Stimulated activated CD4-positive, alpha-beta T cell treated with anti-CD3 and anti-CD28 coated beads, Interleukin-4, amount 100 ng/mL, for 4 hours (primary cell): ENCODE measurements around the gene AEN.

ENCODE experiments used
- DNase-seq, 2 experiments: peaks; one replicate each; pipeline ENCODE4 v3.0.0-alpha.2; 2020

The AEN gene

GRCh38 chr15:88651136-88651732 lies 30.1 kb downstream of the AEN start:
- no peak for DNase-seq

- no peak for DNase-seq
Measured at GRCh38 chr15:88651971-88652370, 30.8 kb downstream of the AEN start.

GRCh38 chr15:88652456-88653199 lies 31.5 kb downstream of the AEN start:
- no peak for DNase-seq

GRCh38 chr15:88653200-88654064 lies 32.3 kb downstream of the AEN start:
- no peak for DNase-seq

- DNase-seq: no peak
Measured at GRCh38 chr15:88654430-88655102, 33.4 kb downstream of the AEN start.

GRCh38 chr15:88655103-88655553 lies 34.0 kb downstream of the AEN start:
- DNase-seq: no peak

- DNase-seq: no peak
Measured at GRCh38 chr15:88655800-88656488, 34.8 kb downstream of the AEN start.

- DNase-seq: no peak
Measured at GRCh38 chr15:88656760-88657221, 35.7 kb downstream of the AEN start.

- no peak for DNase-seq
Measured at GRCh38 chr15:88657326-88658069, 36.4 kb downstream of the AEN start.

GRCh38 chr15:88658070-88658965 lies 37.2 kb downstream of the AEN start:
- DNase-seq: no peak

GRCh38 chr15:88658972-88659931 lies 38.1 kb downstream of the AEN start:
- DNase-seq: peak in 1 of 2 experiments; percentile 34

- no peak for DNase-seq
Measured at GRCh38 chr15:88661041-88661700, 40.0 kb downstream of the AEN start.

- DNase-seq: no peak
Measured at GRCh38 chr15:88661761-88662556, 40.8 kb downstream of the AEN start.

- DNase-seq: no peak
Measured at GRCh38 chr15:88663141-88663621, 42.0 kb downstream of the AEN start.

GRCh38 chr15:88664151-88664778 lies 43.1 kb downstream of the AEN start:
- DNase-seq: peak in 1 of 2 experiments; percentile 48

- no peak for DNase-seq
Measured at GRCh38 chr15:88674661-88675060, 53.5 kb downstream of the AEN start.

- no peak for DNase-seq
Measured at GRCh38 chr15:88678755-88679154, 57.6 kb downstream of the AEN start.
